SK-N-MC (cell line): Measurements from ENCODE around the gene ATP6V0A4.

Source experiments
- EZH2 ChIP-seq: fragments of 200-600 bp; sonication (generic); IDR thresholded peaks from one replicate; pipeline ENCODE4 v1.6.1; 2017; ENCODE audit warnings: antibody characterized with exemption
- FOXP2 ChIP-seq: optimal IDR thresholded peaks from 2 replicates; pipeline ENCODE3; 2011; ENCODE audit warnings: mild to moderate bottlenecking, moderate library complexity; ENCODE audit not compliant: insufficient read depth; ENCODE audit errors: extremely low read length, control extremely low read depth
- POLR2AphosphoS5 ChIP-seq: IDR thresholded peaks from 2 replicates; pipeline ENCODE4 v1.6.1; 2012; ENCODE audit warnings: mild to moderate bottlenecking, low read depth, low read length, borderline replicate concordance

DNA sequence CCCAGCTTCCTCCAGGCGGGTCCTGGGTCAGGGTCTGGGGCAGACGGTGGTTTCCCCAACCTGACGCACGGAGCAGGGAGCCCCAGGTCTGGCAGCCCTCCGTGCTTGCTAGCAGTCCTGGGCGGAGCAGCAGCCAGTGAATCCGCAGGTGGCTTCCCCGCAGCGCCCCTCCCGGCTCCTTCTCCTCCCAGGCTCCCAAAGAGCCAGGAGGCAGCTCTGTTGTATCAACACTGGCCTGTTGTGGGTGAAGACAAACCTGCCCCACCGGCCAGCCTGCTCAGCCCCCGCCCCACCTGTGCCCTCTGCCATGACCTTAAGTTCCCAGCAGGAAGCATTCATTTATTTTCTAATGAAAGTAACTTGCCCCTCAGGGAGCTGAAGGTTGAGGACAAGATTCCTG, 24.2 kb downstream of the ATP6V0A4 start:
- TF ChIP-seq EZH2 (no peak), POLR2AphosphoS5 (no peak), FOXP2 (no peak)
